GM19324 (cell line): ENCODE results near the gene TMEM154.

Experiments
- ATAC-seq: cut with Tn5 transposase; IDR thresholded peaks from one replicate; pipeline ENCODE4 v1.9.1; 2021; ENCODE audit warnings: mild to moderate bottlenecking, moderate library complexity; ENCODE audit not compliant: unreplicated experiment, low FRiP score

The TMEM154 gene, protein sequence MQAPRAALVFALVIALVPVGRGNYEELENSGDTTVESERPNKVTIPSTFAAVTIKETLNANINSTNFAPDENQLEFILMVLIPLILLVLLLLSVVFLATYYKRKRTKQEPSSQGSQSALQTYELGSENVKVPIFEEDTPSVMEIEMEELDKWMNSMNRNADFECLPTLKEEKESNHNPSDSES

DNA sequence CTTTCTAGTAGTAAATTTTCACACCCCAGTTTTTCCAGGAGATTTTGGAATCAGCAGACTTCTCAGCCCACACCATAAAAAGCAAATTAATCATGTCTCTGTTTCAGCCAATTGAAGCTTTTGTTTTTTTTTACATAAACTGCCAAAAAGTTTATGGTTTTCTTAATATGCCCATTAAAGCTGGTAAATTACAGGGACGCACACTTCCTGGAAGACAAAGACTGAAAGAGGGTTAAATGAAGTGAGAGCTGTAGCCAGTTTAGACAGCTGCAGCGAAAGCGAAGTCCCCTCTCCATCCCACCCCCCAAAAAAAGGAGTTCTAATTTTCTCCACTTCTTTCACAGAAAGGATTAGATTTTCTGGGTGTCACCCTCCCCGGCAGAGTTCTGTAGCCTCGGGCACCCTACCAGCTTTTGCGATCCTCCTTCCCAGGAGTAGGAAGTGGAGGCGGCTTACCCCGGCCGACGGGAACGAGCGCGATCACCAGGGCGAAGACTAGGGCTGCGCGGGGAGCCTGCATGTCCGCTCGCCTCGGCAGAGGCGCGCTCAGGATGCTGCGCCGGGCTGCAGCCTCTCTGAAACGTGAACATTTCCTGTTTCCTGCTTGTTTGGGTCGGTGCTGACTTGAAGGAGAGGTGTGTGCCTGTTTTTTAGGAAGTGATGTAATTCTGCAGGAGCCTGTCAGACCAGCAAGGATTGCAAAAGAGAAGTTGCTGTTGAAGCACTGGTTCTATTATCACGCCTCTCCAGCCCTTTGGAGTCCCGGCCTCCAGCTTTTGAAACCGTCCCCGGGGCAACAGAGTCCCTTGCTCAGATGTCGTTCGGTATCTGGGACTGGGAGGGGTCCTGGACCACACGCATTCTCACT, at the start of gene TMEM154:
Gene TMEM154 (minus strand): TSS at position 584 of the 868 bp plus-strand sequence. CDS start 64 bp downstream, at position 520.
- ATAC-seq: peak; percentile 75

DNA sequence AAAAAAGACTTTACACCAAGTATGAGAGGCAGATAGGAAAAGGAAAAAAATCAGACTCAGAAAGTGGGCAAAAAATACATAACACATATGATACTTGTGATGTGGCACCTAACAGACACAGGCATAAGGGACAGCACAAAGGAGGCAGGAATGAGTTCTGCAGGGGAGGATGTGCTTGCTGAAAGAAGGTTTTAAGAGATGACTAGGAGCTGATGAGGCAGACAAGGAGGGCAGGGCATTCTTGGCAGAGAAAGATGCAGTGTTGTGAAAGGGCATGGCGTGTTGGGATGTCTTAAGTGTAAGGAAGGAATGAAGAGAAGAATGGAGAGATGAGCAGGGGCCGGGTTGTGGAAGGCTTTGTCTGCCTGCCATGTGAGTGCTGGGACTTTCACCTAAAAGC, 49.7 kb upstream of the TMEM154 start:
- no peak for ATAC-seq

DNA sequence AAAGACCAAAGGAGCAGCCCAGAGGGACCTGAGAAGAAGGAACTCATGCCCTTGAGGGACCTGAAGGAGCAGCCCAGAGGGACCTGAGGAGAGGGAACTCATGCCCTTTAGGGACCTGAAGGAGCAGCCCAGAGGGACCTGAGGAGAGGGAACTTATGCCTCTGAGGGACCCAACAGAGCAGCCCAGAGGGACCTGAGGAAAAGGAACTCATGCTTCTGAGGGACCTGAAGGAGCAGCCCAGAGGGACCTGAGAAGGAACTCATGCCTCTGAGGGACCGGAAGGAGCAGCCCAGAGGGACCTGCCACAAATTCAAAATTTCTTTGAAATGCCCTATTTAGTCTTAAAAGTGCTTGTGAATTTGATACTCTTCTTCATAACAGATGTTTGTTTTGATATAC, 48.5 kb upstream of the TMEM154 start:
- ATAC-seq: no peak

DNA sequence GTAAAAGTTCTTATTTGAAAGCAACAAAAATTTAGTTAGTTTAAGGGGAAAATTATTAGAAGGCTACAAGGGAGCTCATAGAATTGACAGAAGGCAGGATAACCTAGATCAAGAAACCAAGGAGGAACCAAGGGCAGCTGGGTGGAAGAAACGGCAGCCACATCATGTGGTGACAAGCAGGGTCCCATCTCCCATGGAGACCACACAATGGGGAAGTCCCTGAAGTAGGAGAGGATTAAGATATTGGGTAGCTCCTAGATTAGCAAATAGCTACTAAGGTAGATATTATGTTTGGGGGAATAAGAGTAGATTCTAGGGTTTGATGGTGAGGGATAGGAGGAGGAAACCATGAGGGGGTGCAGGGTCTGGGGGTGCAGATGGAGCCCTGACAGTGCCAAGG, 48.0 kb upstream of the TMEM154 start:
- ATAC-seq: no peak

DNA sequence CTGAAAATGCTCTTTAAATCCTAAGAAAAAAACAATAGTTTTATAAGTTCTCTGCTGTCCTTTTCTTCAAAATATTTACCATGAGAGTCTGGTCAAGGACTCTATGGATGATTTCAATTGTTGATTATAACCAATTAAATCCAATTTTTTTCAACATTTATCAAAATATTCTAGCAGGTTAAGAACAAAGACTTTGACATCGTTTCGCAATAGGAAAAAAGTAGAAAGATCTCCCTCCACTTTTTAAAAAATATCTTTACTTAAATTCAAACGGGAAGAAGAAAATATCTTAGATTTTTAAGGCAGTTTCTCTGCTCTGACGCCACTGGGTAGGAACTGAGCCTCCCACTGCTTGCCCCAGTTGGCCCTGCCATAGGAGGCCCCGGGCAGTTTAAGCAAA, 44.7 kb upstream of the TMEM154 start:
- no peak for ATAC-seq

DNA sequence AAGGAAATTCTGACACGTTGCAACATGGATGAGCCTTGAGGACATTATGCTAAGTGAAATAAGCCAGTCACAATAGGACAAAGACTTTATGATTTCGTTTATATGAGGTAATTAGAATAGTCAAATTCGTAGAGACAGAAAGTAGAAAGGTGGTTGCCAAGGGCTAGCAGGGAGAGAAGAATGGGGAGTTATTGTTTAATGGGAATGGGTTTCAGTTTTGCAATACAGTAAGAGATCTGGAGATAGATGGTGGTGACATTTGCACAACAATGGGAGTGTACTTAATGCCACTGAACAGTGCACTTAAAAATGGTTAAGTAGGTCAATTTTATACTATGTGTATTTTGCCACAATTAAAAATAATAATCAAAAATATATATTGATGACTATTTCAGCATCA, 43.4 kb upstream of the TMEM154 start:
- no peak for ATAC-seq

DNA sequence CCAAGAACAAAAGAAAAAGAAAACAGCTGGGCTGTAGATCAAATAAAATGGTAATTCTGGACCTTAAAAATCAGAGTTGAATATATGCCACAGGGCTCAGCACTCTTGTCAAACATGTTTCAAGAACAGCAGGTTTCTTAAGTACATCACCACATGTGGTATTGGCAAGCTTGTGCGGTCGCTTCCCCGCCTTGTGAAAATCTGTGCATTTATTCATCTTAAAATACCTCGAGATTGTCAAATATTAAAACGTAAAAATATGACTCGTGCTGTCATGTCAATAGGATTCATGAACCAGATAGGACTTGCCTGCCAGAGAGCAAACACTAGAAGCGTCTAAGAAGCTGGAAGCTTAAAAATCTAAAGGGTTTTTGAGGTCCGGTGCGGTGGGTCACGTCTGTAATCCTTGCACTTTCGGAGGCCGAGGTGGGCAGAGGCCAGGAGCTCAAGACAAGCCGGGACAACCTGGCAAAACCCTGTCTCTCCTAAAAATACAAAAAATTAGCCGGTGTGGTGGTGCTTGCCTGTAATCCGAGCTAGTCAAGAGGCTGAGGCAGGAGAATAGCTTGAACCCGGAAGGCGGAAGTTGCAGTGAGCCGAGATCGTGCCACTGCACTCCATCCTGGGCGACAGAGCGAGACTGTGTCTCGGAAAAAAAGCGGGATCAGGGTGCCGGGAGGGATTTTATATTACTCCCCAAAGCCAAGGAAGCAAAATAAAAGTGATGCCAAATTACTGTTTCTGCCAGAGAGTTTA, 40.2 kb upstream of the TMEM154 start:
- no peak for ATAC-seq

DNA sequence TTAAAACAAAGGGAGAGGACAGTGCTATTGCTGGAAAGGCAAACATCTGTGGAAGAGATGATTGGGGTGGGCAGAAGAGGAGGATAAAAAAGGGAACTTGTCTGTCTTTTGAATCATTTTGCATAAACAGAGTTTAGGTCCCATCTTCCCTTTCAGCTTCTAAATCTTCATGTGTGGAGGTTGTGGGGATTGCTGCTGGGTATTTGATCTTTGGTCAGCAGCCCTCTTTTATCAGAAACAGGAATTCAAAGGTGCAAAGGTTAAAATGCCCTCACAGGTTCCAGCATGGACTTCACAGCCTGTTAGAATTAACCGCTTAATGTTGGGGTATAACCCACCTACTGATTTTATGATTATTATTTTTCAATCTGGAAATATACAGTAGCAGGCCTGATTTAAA, 39.5 kb upstream of the TMEM154 start:
- no peak for ATAC-seq

DNA sequence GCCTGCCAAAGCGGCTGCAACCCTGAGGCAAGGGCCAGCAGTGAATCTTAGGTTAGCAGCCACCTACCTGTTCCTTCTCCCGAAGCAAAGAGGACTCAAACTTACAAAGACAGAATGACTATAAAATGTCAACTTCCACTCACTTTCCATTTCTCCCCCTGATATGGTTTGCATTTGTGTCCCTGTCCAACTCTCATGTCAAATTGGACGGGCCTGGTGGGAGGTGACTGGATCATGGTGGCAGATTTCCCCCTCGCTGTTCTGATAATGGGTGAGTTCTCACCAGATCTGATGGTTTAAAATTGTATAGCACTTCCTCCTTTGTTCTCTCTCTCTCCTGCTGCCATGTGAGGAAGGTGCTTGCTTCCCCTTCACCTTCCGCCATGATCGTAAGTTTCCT, 35.3 kb upstream of the TMEM154 start:
- no peak for ATAC-seq

DNA sequence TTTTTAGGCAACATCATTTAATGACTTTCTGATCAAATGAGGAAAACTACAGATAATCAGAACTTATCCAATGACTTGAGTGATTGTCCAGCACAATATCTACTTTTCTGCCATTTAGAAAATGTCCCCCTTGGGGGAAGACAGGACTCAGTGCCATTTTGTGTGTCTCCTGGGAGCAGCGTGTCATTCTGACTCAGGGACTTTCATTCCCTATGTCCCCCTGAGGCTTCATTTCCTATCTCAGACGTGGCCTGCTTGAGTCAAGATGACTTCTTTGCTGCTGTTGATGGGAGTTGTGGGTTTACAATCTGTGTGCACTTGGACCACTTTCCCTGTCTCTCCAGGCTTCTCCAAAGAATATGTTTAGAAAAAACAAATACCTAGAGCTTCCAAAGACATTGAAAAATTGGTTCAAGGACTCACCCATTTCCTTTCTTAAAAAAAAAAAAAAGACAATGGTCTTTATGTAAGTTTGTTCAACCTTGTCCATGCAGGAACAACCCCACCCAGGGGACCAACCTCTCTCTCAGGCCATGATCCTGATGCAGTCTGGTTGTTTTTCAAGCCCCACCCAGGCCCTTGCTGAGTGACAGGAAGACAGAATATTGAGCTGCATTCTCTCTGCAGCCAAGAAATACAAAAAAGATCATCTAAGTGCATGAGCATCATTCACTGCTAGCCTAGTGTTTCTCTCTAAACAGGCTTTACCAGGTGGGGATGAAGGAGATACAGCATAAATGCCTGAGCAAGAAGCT, 34.3 kb upstream of the TMEM154 start:
- no peak for ATAC-seq

DNA sequence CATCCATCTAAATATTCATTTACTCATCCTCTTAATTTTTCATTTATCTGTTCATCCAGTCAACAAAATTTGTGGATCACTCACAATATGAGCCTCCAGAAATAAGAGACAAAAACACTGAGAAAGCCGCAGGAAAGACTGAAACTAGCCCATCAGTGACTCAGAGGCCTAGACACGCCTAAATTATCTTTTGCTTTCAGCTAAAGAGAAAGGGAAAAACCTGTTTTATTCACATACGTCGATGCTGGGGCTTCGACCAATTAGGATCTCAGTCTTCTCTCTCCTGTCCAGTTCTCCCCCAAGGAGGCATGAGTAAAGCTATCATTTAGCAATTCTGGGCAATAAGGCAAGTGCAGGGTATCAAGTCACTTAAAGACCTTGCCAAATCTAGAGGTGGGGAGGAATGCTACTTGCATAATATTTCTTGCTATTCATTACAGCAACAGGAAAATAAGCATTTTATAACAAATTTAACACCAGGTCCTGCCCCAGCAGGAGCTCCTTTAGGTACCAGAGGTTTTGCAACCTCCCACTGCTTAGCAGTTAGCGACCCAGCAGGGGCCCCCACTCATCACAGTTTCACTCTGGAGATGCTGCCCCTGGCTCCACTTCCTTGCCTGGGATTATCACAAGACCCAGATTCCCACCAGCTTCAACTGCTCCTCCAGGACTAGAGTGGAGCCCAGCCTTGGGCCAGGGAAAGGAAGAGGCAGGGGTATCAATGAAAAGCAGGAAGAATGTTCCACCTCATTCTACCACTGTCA, 30.1 kb upstream of the TMEM154 start:
- no peak for ATAC-seq

DNA sequence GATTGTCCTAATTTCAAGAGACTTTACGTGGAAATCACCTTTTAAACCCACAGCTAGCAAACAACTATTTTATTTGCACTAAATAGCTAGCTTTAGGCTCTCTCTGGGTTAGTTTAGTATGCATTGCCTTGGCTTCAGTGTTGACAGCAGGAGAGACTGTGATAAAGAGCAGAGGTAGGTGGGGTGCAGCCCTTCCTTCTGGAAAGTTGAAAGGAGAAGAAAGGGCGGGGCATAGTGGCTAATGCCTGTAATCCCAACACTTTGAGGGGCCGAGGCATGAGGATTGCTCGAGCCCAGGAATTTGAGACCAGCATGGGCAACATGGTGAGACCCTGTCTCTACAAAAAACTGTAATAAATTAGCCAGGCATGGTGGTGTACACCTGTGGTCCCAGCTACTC, 29.0 kb upstream of the TMEM154 start:
- ATAC-seq: no peak

DNA sequence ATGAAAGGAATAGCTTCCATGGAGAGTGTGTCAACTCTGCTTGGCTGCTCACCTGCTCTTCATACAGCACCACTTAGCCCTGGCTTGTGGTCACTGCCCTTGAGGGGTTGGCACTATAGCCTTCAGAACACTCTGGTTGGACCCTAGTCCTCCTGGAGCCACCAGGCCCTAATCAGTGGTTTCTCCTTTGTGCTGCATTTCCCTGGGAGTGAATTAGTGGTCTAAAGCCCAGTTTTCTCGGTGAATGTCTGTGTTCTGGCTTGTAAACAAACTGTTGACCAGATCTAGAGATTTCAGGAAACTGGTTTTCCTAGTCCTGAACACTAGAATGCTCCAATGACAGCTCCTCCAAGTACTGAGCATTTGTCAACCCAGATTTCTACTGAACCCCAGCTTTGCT, 28.6 kb upstream of the TMEM154 start:
- no peak for ATAC-seq

DNA sequence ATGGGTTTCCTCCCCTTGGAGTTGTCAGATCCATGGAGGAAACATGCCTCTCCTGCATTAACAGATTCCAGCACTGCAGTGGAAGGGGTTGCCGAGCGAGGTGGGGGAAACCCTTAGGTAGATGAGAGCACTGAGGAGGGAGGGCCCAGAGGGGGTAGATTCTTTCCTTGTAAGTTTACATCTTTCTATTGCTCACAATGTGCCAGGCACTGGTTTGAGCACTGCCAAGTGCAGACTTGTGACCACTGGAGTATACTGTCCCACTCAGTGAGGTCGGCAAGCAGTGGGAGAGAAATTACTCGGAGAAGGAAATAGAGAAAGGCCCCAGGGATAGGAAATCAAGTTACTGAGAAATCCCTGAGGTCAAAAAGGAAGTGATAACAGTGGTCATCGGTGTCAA, 27.8 kb upstream of the TMEM154 start:
- no peak for ATAC-seq

DNA sequence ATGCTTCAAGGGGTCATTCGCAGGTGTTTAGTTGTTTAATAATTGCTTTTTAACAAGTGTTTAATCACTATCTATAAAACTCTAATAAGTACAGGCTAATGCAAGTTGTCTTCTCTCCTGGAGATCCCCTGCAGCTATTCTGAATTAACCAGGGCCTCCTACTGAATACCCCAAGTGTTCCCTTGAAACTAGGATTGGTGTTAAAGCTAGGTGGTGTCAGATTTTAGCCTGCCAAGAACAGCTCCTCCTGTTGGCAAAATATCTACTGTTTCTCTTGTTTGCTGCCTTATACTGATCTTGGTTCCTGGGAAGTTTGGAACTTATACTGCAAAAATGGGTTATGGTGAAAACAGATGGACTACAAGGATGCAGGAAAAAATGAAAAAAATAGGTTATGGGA, 26.1 kb upstream of the TMEM154 start:
- no peak for ATAC-seq

DNA sequence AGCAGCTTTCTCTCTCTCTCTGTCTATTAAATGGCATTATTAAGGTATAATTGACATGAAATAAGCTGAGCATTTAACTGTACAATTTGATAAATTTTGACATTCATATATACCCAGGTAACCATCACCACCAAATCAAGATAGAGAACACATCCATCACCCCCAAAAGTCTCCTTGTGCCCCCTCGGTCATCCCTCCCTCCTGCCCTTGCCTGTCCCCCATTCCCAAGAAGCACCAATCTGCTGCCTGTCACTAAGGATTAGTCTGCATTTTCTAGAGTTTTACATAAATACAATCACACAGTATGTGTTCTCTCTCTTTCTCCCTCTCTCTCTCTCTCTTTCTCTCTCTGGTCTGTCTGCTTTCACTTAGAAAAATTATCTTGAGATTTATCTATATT, 25.0 kb upstream of the TMEM154 start:
- no peak for ATAC-seq

DNA sequence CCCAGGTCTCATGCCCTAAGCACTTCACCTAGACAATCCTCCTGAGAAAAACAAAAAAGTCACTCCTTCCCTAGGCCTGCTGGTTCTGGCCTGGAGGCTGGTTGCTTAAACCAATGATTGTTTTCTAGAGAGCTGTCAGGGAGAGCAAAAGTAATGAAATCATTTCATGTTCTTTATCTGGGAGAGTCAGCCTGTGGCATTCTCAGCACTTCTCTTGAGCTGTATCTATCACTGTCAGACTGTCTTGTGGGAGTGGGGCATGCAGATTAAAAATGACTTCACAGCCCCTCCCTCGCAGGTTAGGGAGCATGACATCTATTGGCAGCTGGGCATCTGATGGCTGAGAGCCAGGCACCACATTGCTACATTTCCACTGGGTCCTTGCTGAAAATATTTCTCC, 20.4 kb upstream of the TMEM154 start:
- ATAC-seq: no peak

DNA sequence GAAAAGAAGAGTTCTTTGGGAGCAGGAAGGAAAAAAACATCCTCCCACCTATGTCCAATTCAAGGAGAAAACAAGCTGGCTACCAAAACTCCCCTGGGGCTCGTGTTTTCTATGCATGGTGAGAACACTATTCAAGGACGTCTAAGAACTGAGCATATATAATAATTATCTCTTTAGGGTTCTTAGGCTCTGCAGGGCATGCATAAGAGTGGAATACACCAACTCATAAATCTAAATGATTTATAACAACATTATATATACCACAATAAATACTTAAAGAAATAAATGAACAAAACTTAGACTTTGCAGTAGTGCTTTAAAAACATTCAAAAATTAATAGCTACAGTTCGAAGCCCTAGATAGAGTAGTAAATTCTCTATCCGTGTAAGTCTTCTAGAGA, 19.5 kb upstream of the TMEM154 start:
- ATAC-seq: no peak

DNA sequence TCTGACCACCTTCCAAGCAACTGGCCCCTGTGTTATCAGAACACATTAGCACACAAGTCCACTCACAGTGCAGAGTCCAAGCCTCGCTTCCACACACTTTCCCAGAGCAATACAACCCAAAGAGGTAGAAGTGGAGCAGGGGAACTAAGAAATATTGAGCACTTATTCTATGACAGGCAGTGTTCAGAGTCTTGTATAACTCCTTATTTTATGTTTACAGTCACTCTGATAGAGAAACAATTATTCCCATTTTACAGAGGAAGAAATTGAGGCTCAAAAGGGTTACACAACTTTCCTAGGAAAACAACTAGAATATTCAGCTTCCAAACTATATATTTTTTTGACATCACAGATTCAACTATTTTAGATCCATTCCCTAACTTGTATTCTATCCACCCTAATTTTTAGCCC, 18.3 kb upstream of the TMEM154 start:
- ATAC-seq: no peak
